Activated B cell treated with CpG ODN at 0.5 μM for 24 hours (primary cell): ENCODE measurements around the gene IKZF1. TPM values are rescaled to one million over a fixed set of nuclear protein-coding genes. Genes with fewer than 3 reads are reported as not detected.

Source experiments
- ATAC-seq: fragments of 200-7000 bp; cut with Tn5 transposase; one replicate; pipeline ENCODE4 v1.10.0; 2021; ENCODE audit warnings: low read depth, mild to moderate bottlenecking, moderate library complexity
- CTCF ChIA-PET: fragments of 350-600 bp; sonication (Branson Sonifier 250); formaldehyde crosslinking; loops from one replicate; lab custom pipeline; 2021; ENCODE audit warnings: antibody characterized with exemption; lab: Charles Lee
- POLR2A ChIA-PET: fragments of 350-600 bp; sonication (Branson Sonifier 250); formaldehyde crosslinking; loops from one replicate; lab custom pipeline; 2021; ENCODE audit warnings: antibody characterized with exemption; lab: Charles Lee
- DNase-seq: peaks from one replicate; pipeline ENCODE4 v3.0.0; 2022
- H3K27ac Mint-ChIP-seq: one replicate; pipeline ENCODE4 v1.8.0; 2020; ENCODE audit warnings: mixed read lengths
- H3K27me3 Mint-ChIP-seq: one replicate; pipeline ENCODE4 v1.8.0; 2021; ENCODE audit warnings: mixed read lengths
- H3K36me3 Mint-ChIP-seq: one replicate; pipeline ENCODE4 v1.8.0; 2021; ENCODE audit warnings: low read depth, mixed read lengths
- H3K4me1 Mint-ChIP-seq: one replicate; pipeline ENCODE4 v1.8.0; 2021; ENCODE audit warnings: mixed read lengths
- H3K4me3 Mint-ChIP-seq: one replicate; pipeline ENCODE4 v1.8.0; 2020; ENCODE audit warnings: mild to moderate bottlenecking, mixed read lengths
- H3K9me3 Mint-ChIP-seq: one replicate; pipeline ENCODE4 v1.8.0; 2020; ENCODE audit warnings: mixed read lengths
- CTCF ChIP-seq: fragments of 200-600 bp; IDR thresholded peaks from one replicate; pipeline ENCODE4 v1.8.0; 2022; ENCODE audit warnings: antibody characterized with exemption, mild to moderate bottlenecking
- intact Hi-C: fragments of 100-400 bp; cut with micrococcal nuclease; formaldehyde crosslinking; loops from one replicate; pipeline ENCODE4 v1.15.1; 2024
- total RNA-seq: library from RNA; stranded (reverse); gene quantifications from 2 replicates; pipeline ENCODE4 v1.2.3, GENCODE V29; 2022

The IKZF1 gene
- total RNA-seq, 1 donor from 2014 or later: 325 TPM

DNA sequence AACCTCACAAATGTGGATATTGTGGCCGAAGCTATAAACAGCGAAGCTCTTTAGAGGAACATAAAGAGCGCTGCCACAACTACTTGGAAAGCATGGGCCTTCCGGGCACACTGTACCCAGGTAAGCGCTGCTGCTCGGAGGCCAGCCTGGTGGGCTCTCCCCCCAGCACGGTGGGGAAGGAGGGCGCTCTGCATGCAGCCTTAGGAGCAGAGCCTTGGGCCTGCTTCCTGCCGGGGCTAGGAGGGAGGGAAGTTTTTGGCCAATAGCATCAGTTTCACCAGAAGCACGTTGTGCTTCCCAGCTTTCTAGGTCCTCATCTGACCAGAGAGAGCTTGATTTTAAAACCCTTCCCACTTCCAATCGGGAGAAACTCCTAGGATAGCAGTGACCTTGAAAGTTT is 82.8 kb downstream of the IKZF1 start:
- Mint-ChIP-seq H3K36me3 (peaks cover 90% of the 10 kb centered on the region), H3K4me3 (no peak overlapping the region), H3K9me3 (no peaks in the 10 kb centered on the region), H3K4me1 (peaks cover 72% of the 10 kb centered on the region), H3K27ac (peak overlapping the region; percentile 41), H3K27me3 (no peaks in the 10 kb centered on the region)
- no peak for ATAC-seq
- no peak for TF ChIP-seq CTCF
- no peak for DNase-seq
- CTCF ChIA-PET: interaction anchor here (1.0 kb wide), 1 partner anchor 30 kb away, joined by 3 read pairs; no protein-coding TSS in a partner anchor
- POLR2A ChIA-PET: interaction anchor here (0.7 kb wide), 1 partner anchor 12 kb away, joined by 3 read pairs; no protein-coding TSS in a partner anchor
- intact Hi-C loops: no loop called here

GRCh38 chr7:50389961-50390360 is 85.4 kb downstream of the IKZF1 start:
- no peak for TF ChIP-seq CTCF
- DNase-seq (no peak), ATAC-seq (no peak)
- H3K27me3 Mint-ChIP-seq: no peaks in the 10 kb centered on the region
- ChIA-PET POLR2A (no interaction called here), CTCF (no interaction called here)
- no peaks in the 10 kb centered on the region for H3K9me3 Mint-ChIP-seq
- H3K4me3 Mint-ChIP-seq: peak overlapping the region; percentile 9
- intact Hi-C loops: loop anchor here (1.0 kb wide), 1 partner anchor 9 kb away; no protein-coding TSS in a partner anchor
- H3K27ac Mint-ChIP-seq: peak overlapping the region; percentile 62
- H3K4me1 Mint-ChIP-seq: peaks cover 75% of the 10 kb centered on the region
- H3K36me3 Mint-ChIP-seq: peaks cover 88% of the 10 kb centered on the region

DNA sequence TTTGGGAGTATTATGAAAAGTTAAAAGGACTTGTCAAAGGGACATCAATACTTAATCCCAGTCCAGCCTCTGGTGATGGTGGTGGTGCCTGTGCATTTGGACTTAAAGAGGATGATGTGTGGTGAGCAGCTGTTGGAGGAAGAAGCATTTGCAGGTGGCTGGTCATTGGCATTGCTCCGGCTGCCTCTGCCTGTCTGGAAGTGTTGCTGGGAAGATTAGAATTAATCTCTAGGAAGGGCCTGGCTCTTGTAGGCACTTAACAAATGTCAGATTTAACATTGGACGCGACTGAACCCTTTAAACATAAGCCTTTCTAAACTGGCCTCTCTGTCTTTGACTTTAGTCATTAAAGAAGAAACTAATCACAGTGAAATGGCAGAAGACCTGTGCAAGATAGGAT is 86.9 kb downstream of the IKZF1 start:
- peaks cover 82% of the 10 kb centered on the region for H3K4me1 Mint-ChIP-seq
- no peaks in the 10 kb centered on the region for H3K9me3 Mint-ChIP-seq
- intact Hi-C loops: no loop called here
- ChIA-PET CTCF (no interaction called here), POLR2A (interaction anchor here (0.7 to 2.5 kb wide), 5 partner anchors 9 to 24 kb away, joined by 3 to 9 read pairs (median 3); no protein-coding TSS in a partner anchor)
- no peak for TF ChIP-seq CTCF
- peaks cover 89% of the 10 kb centered on the region for H3K36me3 Mint-ChIP-seq
- DNase-seq: no peak
- H3K27ac Mint-ChIP-seq: peak overlapping the region; percentile 62
- no peaks in the 10 kb centered on the region for H3K27me3 Mint-ChIP-seq
- ATAC-seq: no peak
- H3K4me3 Mint-ChIP-seq: no peak overlapping the region

DNA sequence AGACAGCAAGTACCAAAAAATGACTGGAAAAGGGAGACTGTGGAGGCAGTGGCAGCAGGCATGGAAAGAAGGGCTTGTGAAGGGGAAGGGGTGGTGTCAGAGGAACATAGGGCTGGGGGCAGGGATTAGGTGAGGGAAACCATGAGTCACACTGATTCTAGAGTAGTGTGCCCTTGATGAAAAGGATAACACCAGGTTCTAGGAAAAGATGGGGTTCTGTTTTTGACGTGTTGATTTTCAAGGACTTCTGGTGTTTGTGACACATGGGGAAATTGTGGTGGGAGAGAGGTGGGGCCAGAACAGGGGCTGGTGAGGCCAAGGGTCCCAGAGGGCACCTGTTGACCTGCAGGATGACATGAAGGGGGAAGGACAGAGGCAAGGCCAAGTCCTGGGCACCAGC is 88.6 kb downstream of the IKZF1 start:
- intact Hi-C loops: loop anchor here (1.0 kb wide), 1 partner anchor 8 kb away; no protein-coding TSS in a partner anchor
- ATAC-seq (peak; percentile 15), DNase-seq (no peak)
- Mint-ChIP-seq H3K9me3 (no peaks in the 10 kb centered on the region), H3K4me1 (peaks cover 95% of the 10 kb centered on the region), H3K27me3 (no peaks in the 10 kb centered on the region), H3K27ac (peak overlapping the region; percentile 95), H3K4me3 (peak overlapping the region; percentile 69), H3K36me3 (peaks cover 88% of the 10 kb centered on the region)
- no peak for TF ChIP-seq CTCF
- ChIA-PET CTCF (no interaction called here), POLR2A (interaction anchor here (1.0 to 2.5 kb wide), 5 partner anchors 7 to 42 kb away, joined by 3 to 10 read pairs (median 5); no protein-coding TSS in a partner anchor)

- ChIA-PET CTCF (no interaction called here), POLR2A (interaction anchor here (1.0 to 2.5 kb wide), 8 partner anchors 8 to 43 kb away, joined by 3 to 11 read pairs (median 4); no protein-coding TSS in a partner anchor)
- intact Hi-C loops: loop anchor here (1.0 kb wide), 1 partner anchor 8 kb away; no protein-coding TSS in a partner anchor
- TF ChIP-seq CTCF: no peak
- no peaks in the 10 kb centered on the region for H3K9me3 Mint-ChIP-seq
- peak overlapping the region; percentile 95 for H3K27ac Mint-ChIP-seq
- peak; percentile 75 for ATAC-seq
- peaks cover 97% of the 10 kb centered on the region for H3K4me1 Mint-ChIP-seq
- DNase-seq: no peak
- peak overlapping the region; percentile 69 for H3K4me3 Mint-ChIP-seq
- no peaks in the 10 kb centered on the region for H3K27me3 Mint-ChIP-seq
- peaks cover 88% of the 10 kb centered on the region for H3K36me3 Mint-ChIP-seq
These were observed 89.2 kb downstream of the IKZF1 start for GRCh38 chr7:50393547-50394252.
